ENCODE data around the gene CLTB. TPM values are rescaled to one million over a fixed set of nuclear protein-coding genes. Genes with fewer than 3 reads are reported as not detected.
A peak's percentile ranks its signal among the peaks of the same experiment; 100 is the strongest.

Gene CLTB
- total and polyA plus RNA-seq, 2 of the 8 experiments (the other 6 are each of a cell fraction or from before 2014, with no cell fraction given), result 25.9 to 34.9 TPM

- TF ChIP-seq, protein P1, sequence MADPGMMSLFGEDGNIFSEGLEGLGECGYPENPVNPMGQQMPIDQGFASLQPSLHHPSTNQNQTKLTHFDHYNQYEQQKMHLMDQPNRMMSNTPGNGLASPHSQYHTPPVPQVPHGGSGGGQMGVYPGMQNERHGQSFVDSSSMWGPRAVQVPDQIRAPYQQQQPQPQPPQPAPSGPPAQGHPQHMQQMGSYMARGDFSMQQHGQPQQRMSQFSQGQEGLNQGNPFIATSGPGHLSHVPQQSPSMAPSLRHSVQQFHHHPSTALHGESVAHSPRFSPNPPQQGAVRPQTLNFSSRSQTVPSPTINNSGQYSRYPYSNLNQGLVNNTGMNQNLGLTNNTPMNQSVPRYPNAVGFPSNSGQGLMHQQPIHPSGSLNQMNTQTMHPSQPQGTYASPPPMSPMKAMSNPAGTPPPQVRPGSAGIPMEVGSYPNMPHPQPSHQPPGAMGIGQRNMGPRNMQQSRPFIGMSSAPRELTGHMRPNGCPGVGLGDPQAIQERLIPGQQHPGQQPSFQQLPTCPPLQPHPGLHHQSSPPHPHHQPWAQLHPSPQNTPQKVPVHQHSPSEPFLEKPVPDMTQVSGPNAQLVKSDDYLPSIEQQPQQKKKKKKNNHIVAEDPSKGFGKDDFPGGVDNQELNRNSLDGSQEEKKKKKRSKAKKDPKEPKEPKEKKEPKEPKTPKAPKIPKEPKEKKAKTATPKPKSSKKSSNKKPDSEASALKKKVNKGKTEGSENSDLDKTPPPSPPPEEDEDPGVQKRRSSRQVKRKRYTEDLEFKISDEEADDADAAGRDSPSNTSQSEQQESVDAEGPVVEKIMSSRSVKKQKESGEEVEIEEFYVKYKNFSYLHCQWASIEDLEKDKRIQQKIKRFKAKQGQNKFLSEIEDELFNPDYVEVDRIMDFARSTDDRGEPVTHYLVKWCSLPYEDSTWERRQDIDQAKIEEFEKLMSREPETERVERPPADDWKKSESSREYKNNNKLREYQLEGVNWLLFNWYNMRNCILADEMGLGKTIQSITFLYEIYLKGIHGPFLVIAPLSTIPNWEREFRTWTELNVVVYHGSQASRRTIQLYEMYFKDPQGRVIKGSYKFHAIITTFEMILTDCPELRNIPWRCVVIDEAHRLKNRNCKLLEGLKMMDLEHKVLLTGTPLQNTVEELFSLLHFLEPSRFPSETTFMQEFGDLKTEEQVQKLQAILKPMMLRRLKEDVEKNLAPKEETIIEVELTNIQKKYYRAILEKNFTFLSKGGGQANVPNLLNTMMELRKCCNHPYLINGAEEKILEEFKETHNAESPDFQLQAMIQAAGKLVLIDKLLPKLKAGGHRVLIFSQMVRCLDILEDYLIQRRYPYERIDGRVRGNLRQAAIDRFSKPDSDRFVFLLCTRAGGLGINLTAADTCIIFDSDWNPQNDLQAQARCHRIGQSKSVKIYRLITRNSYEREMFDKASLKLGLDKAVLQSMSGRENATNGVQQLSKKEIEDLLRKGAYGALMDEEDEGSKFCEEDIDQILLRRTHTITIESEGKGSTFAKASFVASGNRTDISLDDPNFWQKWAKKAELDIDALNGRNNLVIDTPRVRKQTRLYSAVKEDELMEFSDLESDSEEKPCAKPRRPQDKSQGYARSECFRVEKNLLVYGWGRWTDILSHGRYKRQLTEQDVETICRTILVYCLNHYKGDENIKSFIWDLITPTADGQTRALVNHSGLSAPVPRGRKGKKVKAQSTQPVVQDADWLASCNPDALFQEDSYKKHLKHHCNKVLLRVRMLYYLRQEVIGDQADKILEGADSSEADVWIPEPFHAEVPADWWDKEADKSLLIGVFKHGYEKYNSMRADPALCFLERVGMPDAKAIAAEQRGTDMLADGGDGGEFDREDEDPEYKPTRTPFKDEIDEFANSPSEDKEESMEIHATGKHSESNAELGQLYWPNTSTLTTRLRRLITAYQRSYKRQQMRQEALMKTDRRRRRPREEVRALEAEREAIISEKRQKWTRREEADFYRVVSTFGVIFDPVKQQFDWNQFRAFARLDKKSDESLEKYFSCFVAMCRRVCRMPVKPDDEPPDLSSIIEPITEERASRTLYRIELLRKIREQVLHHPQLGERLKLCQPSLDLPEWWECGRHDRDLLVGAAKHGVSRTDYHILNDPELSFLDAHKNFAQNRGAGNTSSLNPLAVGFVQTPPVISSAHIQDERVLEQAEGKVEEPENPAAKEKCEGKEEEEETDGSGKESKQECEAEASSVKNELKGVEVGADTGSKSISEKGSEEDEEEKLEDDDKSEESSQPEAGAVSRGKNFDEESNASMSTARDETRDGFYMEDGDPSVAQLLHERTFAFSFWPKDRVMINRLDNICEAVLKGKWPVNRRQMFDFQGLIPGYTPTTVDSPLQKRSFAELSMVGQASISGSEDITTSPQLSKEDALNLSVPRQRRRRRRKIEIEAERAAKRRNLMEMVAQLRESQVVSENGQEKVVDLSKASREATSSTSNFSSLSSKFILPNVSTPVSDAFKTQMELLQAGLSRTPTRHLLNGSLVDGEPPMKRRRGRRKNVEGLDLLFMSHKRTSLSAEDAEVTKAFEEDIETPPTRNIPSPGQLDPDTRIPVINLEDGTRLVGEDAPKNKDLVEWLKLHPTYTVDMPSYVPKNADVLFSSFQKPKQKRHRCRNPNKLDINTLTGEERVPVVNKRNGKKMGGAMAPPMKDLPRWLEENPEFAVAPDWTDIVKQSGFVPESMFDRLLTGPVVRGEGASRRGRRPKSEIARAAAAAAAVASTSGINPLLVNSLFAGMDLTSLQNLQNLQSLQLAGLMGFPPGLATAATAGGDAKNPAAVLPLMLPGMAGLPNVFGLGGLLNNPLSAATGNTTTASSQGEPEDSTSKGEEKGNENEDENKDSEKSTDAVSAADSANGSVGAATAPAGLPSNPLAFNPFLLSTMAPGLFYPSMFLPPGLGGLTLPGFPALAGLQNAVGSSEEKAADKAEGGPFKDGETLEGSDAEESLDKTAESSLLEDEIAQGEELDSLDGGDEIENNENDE (IDR thresholded peaks at IDR 0.05; ENCODE audit: insufficient replicate concordance, low read length), result no peak
- TF ChIP-seq SAP30 (IDR thresholded peaks at IDR 0.05; ENCODE audit: insufficient read depth, insufficient replicate concordance, low read length) (peak; percentile 97), ATF2 (IDR thresholded peaks at IDR 0.05; ENCODE audit: low read length) (peak; percentile 69; the same call in 1 of the 2 replicates), RAD21 (IDR thresholded peaks at IDR 0.05 in 1 of 2, conservative IDR thresholded peaks at IDR 0.05 in 1 of 2; ENCODE audit: low read depth in 2 of 2, low read length in 2 of 2) (no peak), EZH2 (IDR thresholded peaks at IDR 0.05; ENCODE audit: low read depth, low read length, severe bottlenecking) (no peak), CBX8 (IDR thresholded peaks at IDR 0.05; ENCODE audit: borderline replicate concordance, low read depth, low read length) (no peak), YY1 (IDR thresholded peaks at IDR 0.05; ENCODE audit: low read depth, low read length) (no peak), POU5F1 (IDR thresholded peaks at IDR 0.05; ENCODE audit: low read depth, low read length) (no peak)
Observed at GRCh38 chr5:176388444-176389134, 27.8 kb downstream of the CLTB start, which contains the start of the genes HIGD2A and NOP16 (continued).

Data from H1 (cell line).